ENCODE data around the gene HSPA12A. TPM values are rescaled to one million over a fixed set of nuclear protein-coding genes. Genes with fewer than 3 reads are reported as not detected.

The HSPA12A gene
- total RNA-seq, 8 experiments from 2014 or later, result 25.6 to 71.2 (median 33.0) TPM

Other genes starting within 250 kb of the HSPA12A start
- under 1 TPM in 1 of 8 experiments, not detected in 7; 0.64 TPM for gene PNLIP, start 196.6 kb downstream of the HSPA12A start, total RNA-seq
- 1 to 10 TPM in 2 of 8 experiments, under 1 TPM in 2, not detected in 4; 0.41 to 2.0 (median 0.82) TPM for gene PNLIPRP1, start 151.6 kb downstream of the HSPA12A start, total RNA-seq
- not detected for gene PNLIPRP2, start 121.6 kb downstream of the HSPA12A start, total RNA-seq
- gene ENO4, start 106.9 kb upstream of the HSPA12A start, total RNA-seq, result 1 to 10 TPM in 5 of 8 experiments, under 1 TPM in 3; 0.15 to 8.1 (median 1.2) TPM

Measured in motor neuron (in vitro differentiated cells).